ENCODE results near the gene NINJ1.

- TF ChIP-seq YY1 (IDR thresholded peaks at IDR 0.05; ENCODE audit: insufficient read depth, insufficient read length) (no peak), ZNF274 (IDR thresholded peaks at IDR 0.05; ENCODE audit: low read depth, low read length) (no peak)
Observed at GRCh38 chr9:93114169-93114983, 19.7 kb downstream of the NINJ1 start.
